ENCODE results near the gene UACA.

- TF ChIP-seq CTCF (IDR thresholded peaks at IDR 0.05): no peak
- no peak for TF ChIP-seq POLR2AphosphoS5 (IDR thresholded peaks at IDR 0.05)
- TF ChIP-seq POLR2A (IDR thresholded peaks at IDR 0.05): no peak
These were observed 119.6 kb downstream of the UACA start for GRCh38 chr15:70643783-70644125.
